HFFc6 (cell line): Measurements from ENCODE around the gene AREG. TPM values are rescaled to one million over a fixed set of nuclear protein-coding genes. Genes with fewer than 3 reads are reported as not detected.

Source experiments
- DNase-seq: peaks from one replicate; pipeline ENCODE4 v3.0.0-alpha.2; 2018
- H3K27ac Mint-ChIP-seq: 2 replicates; pipeline ENCODE4 v1.8.0; 2020; ENCODE audit warnings: mild to moderate bottlenecking, mixed read lengths
- H3K27me3 Mint-ChIP-seq: 2 replicates; pipeline ENCODE4 v1.8.0; 2021; ENCODE audit warnings: mild to moderate bottlenecking, moderate library complexity, mixed read lengths; ENCODE audit not compliant: insufficient read depth
- H3K36me3 Mint-ChIP-seq: 2 replicates; pipeline ENCODE4 v1.8.0; 2021; ENCODE audit warnings: low read depth, mixed read lengths
- H3K4me1 Mint-ChIP-seq: 2 replicates; pipeline ENCODE4 v1.8.0; 2020; ENCODE audit warnings: low read depth, mixed read lengths
- H3K4me3 Mint-ChIP-seq: 2 replicates; pipeline ENCODE4 v1.8.0; 2020; ENCODE audit warnings: mild to moderate bottlenecking, moderate library complexity, mixed read lengths
- H3K9me3 Mint-ChIP-seq: 2 replicates; pipeline ENCODE4 v1.8.0; 2020; ENCODE audit warnings: mild to moderate bottlenecking, mixed read lengths
- CTCF ChIP-seq: fragments of 200-600 bp; sonication (generic); IDR thresholded peaks from 2 replicates; pipeline ENCODE4 v1.5.0; 2021; ENCODE audit warnings: antibody characterized with exemption, mild to moderate bottlenecking
- total RNA-seq, 6 experiments: library from RNA; stranded (reverse); fragmentation: NEBNext Ultra II Directional; extraction: Animal tissue kit (Norgen Biotek cat#: 25700); gene quantifications; 2 replicates in 1 of 6; 3 replicates in 5 of 6; pipeline ENCODE4 v1.2.3, GENCODE V29; 2021

Gene AREG
- total RNA-seq, 6 experiments from 2014 or later = 0.24 to 0.70 (median 0.45) TPM; not detected in 1

GRCh38 chr4:74413265-74413664, 31.7 kb upstream of the AREG start:
- no peak for DNase-seq
- H3K27me3 Mint-ChIP-seq = no peaks in the 10 kb centered on the region
- H3K4me1 Mint-ChIP-seq = peaks cover 51% of the 10 kb centered on the region
- TF ChIP-seq CTCF = no peak
- H3K27ac Mint-ChIP-seq = no peak overlapping the region
- H3K36me3 Mint-ChIP-seq = no peaks in the 10 kb centered on the region
- no peaks in the 10 kb centered on the region for H3K9me3 Mint-ChIP-seq
- no peak overlapping the region for H3K4me3 Mint-ChIP-seq

- Mint-ChIP-seq H3K9me3 (no peaks in the 10 kb centered on the region), H3K27ac (no peak overlapping the region), H3K4me3 (no peak overlapping the region), H3K4me1 (peaks cover 51% of the 10 kb centered on the region), H3K36me3 (no peaks in the 10 kb centered on the region), H3K27me3 (no peaks in the 10 kb centered on the region)
- no peak for DNase-seq
- TF ChIP-seq CTCF = no peak
Observed at GRCh38 chr4:74414149-74414809, 30.7 kb upstream of the AREG start.

- Mint-ChIP-seq H3K4me3 (no peak overlapping the region), H3K4me1 (peaks cover 42% of the 10 kb centered on the region), H3K27me3 (no peaks in the 10 kb centered on the region), H3K9me3 (no peaks in the 10 kb centered on the region), H3K27ac (no peak overlapping the region), H3K36me3 (no peaks in the 10 kb centered on the region)
- no peak for DNase-seq
- no peak for TF ChIP-seq CTCF
Observed at GRCh38 chr4:74415602-74416300, 29.2 kb upstream of the AREG start.

- Mint-ChIP-seq H3K36me3 (no peaks in the 10 kb centered on the region), H3K27ac (peak overlapping the region; percentile 80), H3K9me3 (no peaks in the 10 kb centered on the region), H3K4me3 (peak overlapping the region; percentile 32), H3K27me3 (no peaks in the 10 kb centered on the region), H3K4me1 (peaks cover 44% of the 10 kb centered on the region)
- TF ChIP-seq CTCF = no peak
- DNase-seq = peak; percentile 80
Observed at GRCh38 chr4:74418063-74418670, 26.8 kb upstream of the AREG start.

- H3K9me3 Mint-ChIP-seq = no peaks in the 10 kb centered on the region
- no peak overlapping the region for H3K27ac Mint-ChIP-seq
Observed at GRCh38 chr4:74420863-74421262, 24.1 kb upstream of the AREG start.

More at GRCh38 chr4:74420863-74421262, 24.1 kb upstream of the AREG start:
- Mint-ChIP-seq H3K4me3 (no peak overlapping the region), H3K36me3 (no peaks in the 10 kb centered on the region), H3K4me1 (peaks cover 56% of the 10 kb centered on the region), H3K27me3 (no peaks in the 10 kb centered on the region)
- DNase-seq = no peak
- no peak for TF ChIP-seq CTCF
